Measurements from ENCODE around the gene SCUBE3.

DNA sequence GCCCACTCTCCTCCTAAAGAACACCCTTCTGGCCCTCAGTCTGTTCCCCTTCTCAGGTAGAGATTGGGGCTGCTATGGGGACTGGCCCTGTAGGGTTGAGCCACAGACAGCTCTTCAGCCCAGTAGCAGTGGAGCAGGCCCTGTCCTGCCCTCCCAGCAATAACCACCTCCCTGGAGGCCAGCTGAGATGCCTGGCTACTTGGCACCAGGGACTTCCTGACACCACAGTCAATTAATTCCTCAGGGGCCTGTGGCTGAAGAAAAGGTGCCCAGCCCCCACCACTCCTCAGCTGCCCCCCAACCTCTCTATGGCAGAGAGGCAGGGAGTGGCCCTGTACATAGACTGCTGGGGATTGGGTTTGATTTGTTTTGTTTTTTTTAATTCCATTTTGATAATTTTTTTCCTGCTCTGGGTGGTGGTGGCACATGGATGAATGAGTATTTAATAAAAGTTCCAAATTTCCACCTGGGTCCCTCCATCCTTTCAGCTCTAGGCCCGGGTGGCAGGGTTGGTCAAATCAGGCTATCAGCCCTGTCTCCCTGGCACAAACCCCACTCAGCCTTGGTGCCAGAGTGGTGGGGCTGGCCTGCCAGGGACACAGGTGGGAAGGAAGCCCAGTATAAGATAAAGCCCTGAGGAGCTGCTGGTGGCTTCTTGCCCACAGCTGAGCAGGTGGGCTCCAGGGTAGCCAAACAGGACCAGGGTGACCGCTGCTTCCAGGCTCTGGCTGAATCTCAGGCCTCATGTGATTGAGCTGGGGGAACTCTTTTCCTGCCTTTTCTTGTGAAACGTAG lies 82.0 kb downstream of the SCUBE3 start:
- TF ChIP-seq, protein P1, sequence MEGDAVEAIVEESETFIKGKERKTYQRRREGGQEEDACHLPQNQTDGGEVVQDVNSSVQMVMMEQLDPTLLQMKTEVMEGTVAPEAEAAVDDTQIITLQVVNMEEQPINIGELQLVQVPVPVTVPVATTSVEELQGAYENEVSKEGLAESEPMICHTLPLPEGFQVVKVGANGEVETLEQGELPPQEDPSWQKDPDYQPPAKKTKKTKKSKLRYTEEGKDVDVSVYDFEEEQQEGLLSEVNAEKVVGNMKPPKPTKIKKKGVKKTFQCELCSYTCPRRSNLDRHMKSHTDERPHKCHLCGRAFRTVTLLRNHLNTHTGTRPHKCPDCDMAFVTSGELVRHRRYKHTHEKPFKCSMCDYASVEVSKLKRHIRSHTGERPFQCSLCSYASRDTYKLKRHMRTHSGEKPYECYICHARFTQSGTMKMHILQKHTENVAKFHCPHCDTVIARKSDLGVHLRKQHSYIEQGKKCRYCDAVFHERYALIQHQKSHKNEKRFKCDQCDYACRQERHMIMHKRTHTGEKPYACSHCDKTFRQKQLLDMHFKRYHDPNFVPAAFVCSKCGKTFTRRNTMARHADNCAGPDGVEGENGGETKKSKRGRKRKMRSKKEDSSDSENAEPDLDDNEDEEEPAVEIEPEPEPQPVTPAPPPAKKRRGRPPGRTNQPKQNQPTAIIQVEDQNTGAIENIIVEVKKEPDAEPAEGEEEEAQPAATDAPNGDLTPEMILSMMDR (conservative IDR thresholded peaks at IDR 0.05): no peak
- no peak for TF ChIP-seq EZH2 (IDR thresholded peaks at IDR 0.05; ENCODE audit: low read depth)
